ENCODE results near the gene ZNF740.

DNA sequence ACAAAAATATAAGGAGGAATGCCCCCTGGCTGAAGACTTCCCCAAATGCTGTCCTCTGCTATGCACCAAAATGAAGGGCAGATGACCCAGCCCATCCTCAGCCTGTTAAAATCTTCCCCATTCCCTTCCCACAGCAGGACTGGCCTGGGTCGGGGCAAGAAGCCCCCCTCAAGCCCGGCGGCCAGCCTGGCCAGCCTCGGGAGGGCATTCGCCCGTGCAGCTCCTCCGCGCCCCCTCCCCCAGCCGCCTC, 51.1 kb downstream of the ZNF740 start:
- no peak for TF ChIP-seq CTCF (conservative IDR thresholded peaks at IDR 0.05)
- no peak for TF ChIP-seq ZFX (IDR thresholded peaks at IDR 0.05)

Data from C4-2B (cell line).